HUDEP-2 (cell line): ENCODE measurements around the gene SUSD6.

Source experiments
- DNase-seq, 76 experiments: peaks; one replicate each; lab custom pipeline; 2025; ENCODE audit not compliant: unreplicated experiment in 76 of 76; lab: John Stamatoyannopoulos, UW

SUSD6 gene

GRCh38 chr14:69611172-69612013 is at the start of gene SUSD6:
Gene SUSD6, plus strand, starts transcription at chr14:69611596. Its CDS starts 46,997 bp downstream, at chr14:69658593.
- peak in 73 of 76 experiments; percentile 10 to 95 (median 81) for DNase-seq

- no peak for DNase-seq
Observed at GRCh38 chr14:69561893-69562292, 49.5 kb upstream of the SUSD6 start.

- no peak for DNase-seq
Observed at GRCh38 chr14:69567563-69567962, 43.8 kb upstream of the SUSD6 start.

GRCh38 chr14:69569859-69570258 is 41.5 kb upstream of the SUSD6 start:
- DNase-seq = no peak

- DNase-seq = no peak
Observed at GRCh38 chr14:69570836-69571330, 40.5 kb upstream of the SUSD6 start.

GRCh38 chr14:69571449-69572029 is 39.9 kb upstream of the SUSD6 start:
- DNase-seq = no peak

- peak in 2 of 76 experiments; percentile 3 to 6 for DNase-seq
Observed at GRCh38 chr14:69572030-69572840, 39.2 kb upstream of the SUSD6 start.

GRCh38 chr14:69572841-69573135 is 38.6 kb upstream of the SUSD6 start:
- no peak for DNase-seq

GRCh38 chr14:69573205-69573830 is 38.1 kb upstream of the SUSD6 start:
- no peak for DNase-seq

GRCh38 chr14:69573831-69574262 is 37.5 kb upstream of the SUSD6 start:
- no peak for DNase-seq

- DNase-seq = peak in 29 of 76 experiments; percentile 1 to 46 (median 23)
Observed at GRCh38 chr14:69574263-69574953, 37.0 kb upstream of the SUSD6 start, which contains the start of gene CCDC177. Gene CCDC177, minus strand, starts transcription at chr14:69574871. Its CDS starts 1,249 bp downstream, at chr14:69573622.

- DNase-seq = no peak
Observed at GRCh38 chr14:69574954-69575295, 36.5 kb upstream of the SUSD6 start.

GRCh38 chr14:69579476-69579875 is 31.9 kb upstream of the SUSD6 start:
- DNase-seq = no peak

GRCh38 chr14:69580009-69580577 is 31.3 kb upstream of the SUSD6 start:
- DNase-seq = peak in 46 of 76 experiments; percentile 3 to 62 (median 24)

GRCh38 chr14:69581316-69581935 is 30.0 kb upstream of the SUSD6 start:
- DNase-seq = no peak

GRCh38 chr14:69582212-69582611 is 29.2 kb upstream of the SUSD6 start:
- DNase-seq = no peak

- DNase-seq = no peak
Observed at GRCh38 chr14:69582829-69583228, 28.6 kb upstream of the SUSD6 start.

GRCh38 chr14:69584389-69584788 is 27.0 kb upstream of the SUSD6 start:
- no peak for DNase-seq

GRCh38 chr14:69586404-69586803 is 25.0 kb upstream of the SUSD6 start:
- DNase-seq = no peak
